Measurements from ENCODE around the gene CITED4. TPM values are rescaled to one million over a fixed set of nuclear protein-coding genes. Genes with fewer than 3 reads are reported as not detected.

The CITED4 gene
- total RNA-seq, 4 donors from 2014 or later: 7.6 to 30.1 (median 16.5) TPM

- no peak for DNase-seq
- Histone ChIP-seq H3K27ac (no peak overlapping the region), H3K9me3 (peaks cover 13 to 15% of the 10 kb centered on the region in 2 donors), H3K36me3 (no peaks in the 10 kb centered on the region), H3K4me3 (no peak overlapping the region), H3K27me3 (no peaks in the 10 kb centered on the region), H3K4me1 (no peaks in the 10 kb centered on the region)
- 50 to 81% methylated on average over 1 to 2 of the region's 2 CpGs for WGBS, 2 donors (ENCODE audit: low coverage in 1 of 2)
- in situ Hi-C loops (cut with MboI; ENCODE audit: low pct_ligation_motif_present in 1 of 4, low pct_unique_long_range_greater_than_20kb in 1 of 4, low sequenced_read_pairs in 3 of 4): no loop called here
- intact Hi-C loops (cut with DNase I; ENCODE audit: low total_unique reads): no loop called here
- TF ChIP-seq EP300 (IDR thresholded peaks at IDR 0.05; ENCODE audit: low read depth) (no peak), POLR2A (IDR thresholded peaks at IDR 0.05) (no peak), POLR2AphosphoS5 (IDR thresholded peaks at IDR 0.05) (no peak)
- TF ChIP-seq, protein P1, sequence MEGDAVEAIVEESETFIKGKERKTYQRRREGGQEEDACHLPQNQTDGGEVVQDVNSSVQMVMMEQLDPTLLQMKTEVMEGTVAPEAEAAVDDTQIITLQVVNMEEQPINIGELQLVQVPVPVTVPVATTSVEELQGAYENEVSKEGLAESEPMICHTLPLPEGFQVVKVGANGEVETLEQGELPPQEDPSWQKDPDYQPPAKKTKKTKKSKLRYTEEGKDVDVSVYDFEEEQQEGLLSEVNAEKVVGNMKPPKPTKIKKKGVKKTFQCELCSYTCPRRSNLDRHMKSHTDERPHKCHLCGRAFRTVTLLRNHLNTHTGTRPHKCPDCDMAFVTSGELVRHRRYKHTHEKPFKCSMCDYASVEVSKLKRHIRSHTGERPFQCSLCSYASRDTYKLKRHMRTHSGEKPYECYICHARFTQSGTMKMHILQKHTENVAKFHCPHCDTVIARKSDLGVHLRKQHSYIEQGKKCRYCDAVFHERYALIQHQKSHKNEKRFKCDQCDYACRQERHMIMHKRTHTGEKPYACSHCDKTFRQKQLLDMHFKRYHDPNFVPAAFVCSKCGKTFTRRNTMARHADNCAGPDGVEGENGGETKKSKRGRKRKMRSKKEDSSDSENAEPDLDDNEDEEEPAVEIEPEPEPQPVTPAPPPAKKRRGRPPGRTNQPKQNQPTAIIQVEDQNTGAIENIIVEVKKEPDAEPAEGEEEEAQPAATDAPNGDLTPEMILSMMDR (IDR thresholded peaks at IDR 0.05): no peak
Measured at GRCh38 chr1:40892354-40892753, 30.2 kb upstream of the CITED4 start.

- H3K9me3 ChIP-seq: peaks cover 13 to 15% of the 10 kb centered on the region in 2 donors
- H3K4me3 ChIP-seq: no peak overlapping the region
- no peaks in the 10 kb centered on the region for H3K36me3 ChIP-seq
- intact Hi-C loops (cut with DNase I; ENCODE audit: low total_unique reads): no loop called here
- in situ Hi-C loops (cut with MboI; ENCODE audit: low pct_ligation_motif_present in 1 of 4, low pct_unique_long_range_greater_than_20kb in 1 of 4, low sequenced_read_pairs in 3 of 4): no loop called here
- no peak for DNase-seq
- TF ChIP-seq POLR2AphosphoS5 (IDR thresholded peaks at IDR 0.05) (no peak), EP300 (IDR thresholded peaks at IDR 0.05; ENCODE audit: low read depth) (no peak), POLR2A (IDR thresholded peaks at IDR 0.05) (no peak)
- TF ChIP-seq, protein P1 (IDR thresholded peaks at IDR 0.05): no peak
- H3K27me3 ChIP-seq: peaks cover 4% of the 10 kb centered on the region
- H3K4me1 ChIP-seq: no peaks in the 10 kb centered on the region
- WGBS, 2 donors (ENCODE audit: low coverage in 1 of 2): 79% methylated on average over 2 of the region's 2 CpGs
- no peak overlapping the region for H3K27ac ChIP-seq
Measured at GRCh38 chr1:40890771-40891170, 28.6 kb upstream of the CITED4 start.

DNA sequence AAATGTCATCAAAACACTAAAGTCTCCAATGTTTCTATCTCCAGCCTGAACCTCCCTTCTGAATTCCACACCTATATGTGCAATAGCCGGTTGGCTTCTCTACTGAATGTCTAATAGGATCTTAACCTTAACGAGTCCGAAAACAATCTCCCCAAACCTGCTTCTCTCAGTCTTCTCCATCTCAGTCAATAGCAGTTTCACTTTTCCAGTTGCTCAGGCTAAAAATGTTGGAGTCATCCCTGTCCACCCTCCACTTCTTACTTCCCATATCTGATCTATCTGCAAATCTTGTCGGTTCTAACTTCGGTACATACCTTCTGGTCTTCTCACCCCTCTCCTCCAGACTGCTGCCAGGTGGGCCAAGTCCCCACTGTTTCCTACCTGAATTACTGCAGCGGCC, 25.5 kb upstream of the CITED4 start:
- WGBS, 2 donors (ENCODE audit: low coverage in 1 of 2): 91 to 94% methylated on average over 5 to 6 of the region's 6 CpGs
- intact Hi-C loops (cut with DNase I; ENCODE audit: low total_unique reads): no loop called here
- no peak overlapping the region for H3K4me3 ChIP-seq

GRCh38 chr1:40887012-40887378, 24.8 kb upstream of the CITED4 start:
- Histone ChIP-seq H3K4me1 (peaks cover 0 to 8% (median 2%) of the 10 kb centered on the region in 4 donors), H3K27me3 (peaks cover 36% of the 10 kb centered on the region), H3K4me3 (no peak overlapping the region), H3K27ac (no peak overlapping the region), H3K36me3 (no peaks in the 10 kb centered on the region), H3K9me3 (no peaks in the 10 kb centered on the region)
- WGBS, 2 donors (ENCODE audit: low coverage in 1 of 2): 86% methylated on average over 1 of the region's 1 CpG; no CpG with 5 or more reads in 1 of the 2 donors
- TF ChIP-seq POLR2A (IDR thresholded peaks at IDR 0.05) (no peak), POLR2AphosphoS5 (IDR thresholded peaks at IDR 0.05) (no peak), EP300 (IDR thresholded peaks at IDR 0.05; ENCODE audit: low read depth) (no peak)
- TF ChIP-seq, protein P1 (IDR thresholded peaks at IDR 0.05): no peak
- DNase-seq: no peak
- intact Hi-C loops (cut with DNase I; ENCODE audit: low total_unique reads): no loop called here
- in situ Hi-C loops (cut with MboI; ENCODE audit: low pct_ligation_motif_present in 1 of 4, low pct_unique_long_range_greater_than_20kb in 1 of 4, low sequenced_read_pairs in 3 of 4): no loop called here

More for the DNA sequence above, 25.5 kb upstream of the CITED4 start:
- H3K9me3 ChIP-seq: no peaks in the 10 kb centered on the region
- DNase-seq: no peak
- H3K27ac ChIP-seq: no peak overlapping the region
- H3K4me1 ChIP-seq: peaks cover 0 to 8% (median 2%) of the 10 kb centered on the region in 4 donors
- TF ChIP-seq, protein P1 (IDR thresholded peaks at IDR 0.05): no peak
- TF ChIP-seq POLR2AphosphoS5 (IDR thresholded peaks at IDR 0.05) (no peak), POLR2A (IDR thresholded peaks at IDR 0.05) (no peak), EP300 (IDR thresholded peaks at IDR 0.05; ENCODE audit: low read depth) (no peak)
- peaks cover 35% of the 10 kb centered on the region for H3K27me3 ChIP-seq
- in situ Hi-C loops (cut with MboI; ENCODE audit: low pct_ligation_motif_present in 1 of 4, low pct_unique_long_range_greater_than_20kb in 1 of 4, low sequenced_read_pairs in 3 of 4): no loop called here
- no peaks in the 10 kb centered on the region for H3K36me3 ChIP-seq

All from transverse colon (tissue), 4 donors.